GM10266 (cell line): ENCODE measurements around the gene PLXDC2.

Experiments used
- DNase-seq: peaks from one replicate; pipeline ENCODE4 v3.0.0; 2012; ENCODE audit errors: extremely low spot score
- TF ChIP-seq, protein P1 (sequence below): IDR thresholded peaks from 2 replicates; pipeline ENCODE4 v1.5.1; 2012; ENCODE audit warnings: mild to moderate bottlenecking, low read depth; ENCODE audit not compliant: control insufficient read depth, insufficient read depth; ENCODE audit errors: missing control alignments

The PLXDC2 gene

DNA sequence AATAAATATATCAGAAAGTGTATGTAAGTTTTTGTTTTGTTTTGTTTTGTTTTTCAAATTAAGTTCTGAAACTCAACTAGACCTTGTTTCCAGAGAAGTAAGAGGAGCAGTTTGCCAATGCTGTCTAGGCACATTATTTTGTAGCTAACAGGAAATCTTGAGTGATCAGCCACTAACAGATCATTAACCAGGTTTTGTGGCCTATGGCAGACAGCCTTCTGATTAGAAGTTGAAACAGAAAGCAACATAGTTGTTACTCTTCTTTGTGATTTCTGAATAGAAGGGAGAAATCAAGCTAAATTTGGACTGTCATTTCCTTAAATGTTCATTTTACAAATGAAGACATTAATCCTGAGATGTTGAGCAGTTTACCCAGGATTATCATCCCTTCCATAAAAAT, 142.6 kb downstream of the PLXDC2 start:
- no peak for DNase-seq
- TF ChIP-seq, protein P1, sequence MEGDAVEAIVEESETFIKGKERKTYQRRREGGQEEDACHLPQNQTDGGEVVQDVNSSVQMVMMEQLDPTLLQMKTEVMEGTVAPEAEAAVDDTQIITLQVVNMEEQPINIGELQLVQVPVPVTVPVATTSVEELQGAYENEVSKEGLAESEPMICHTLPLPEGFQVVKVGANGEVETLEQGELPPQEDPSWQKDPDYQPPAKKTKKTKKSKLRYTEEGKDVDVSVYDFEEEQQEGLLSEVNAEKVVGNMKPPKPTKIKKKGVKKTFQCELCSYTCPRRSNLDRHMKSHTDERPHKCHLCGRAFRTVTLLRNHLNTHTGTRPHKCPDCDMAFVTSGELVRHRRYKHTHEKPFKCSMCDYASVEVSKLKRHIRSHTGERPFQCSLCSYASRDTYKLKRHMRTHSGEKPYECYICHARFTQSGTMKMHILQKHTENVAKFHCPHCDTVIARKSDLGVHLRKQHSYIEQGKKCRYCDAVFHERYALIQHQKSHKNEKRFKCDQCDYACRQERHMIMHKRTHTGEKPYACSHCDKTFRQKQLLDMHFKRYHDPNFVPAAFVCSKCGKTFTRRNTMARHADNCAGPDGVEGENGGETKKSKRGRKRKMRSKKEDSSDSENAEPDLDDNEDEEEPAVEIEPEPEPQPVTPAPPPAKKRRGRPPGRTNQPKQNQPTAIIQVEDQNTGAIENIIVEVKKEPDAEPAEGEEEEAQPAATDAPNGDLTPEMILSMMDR: no peak

- TF ChIP-seq, protein P1: no peak
- DNase-seq: no peak
Observed at GRCh38 chr10:19961076-19962053, 145.1 kb downstream of the PLXDC2 start.

DNA sequence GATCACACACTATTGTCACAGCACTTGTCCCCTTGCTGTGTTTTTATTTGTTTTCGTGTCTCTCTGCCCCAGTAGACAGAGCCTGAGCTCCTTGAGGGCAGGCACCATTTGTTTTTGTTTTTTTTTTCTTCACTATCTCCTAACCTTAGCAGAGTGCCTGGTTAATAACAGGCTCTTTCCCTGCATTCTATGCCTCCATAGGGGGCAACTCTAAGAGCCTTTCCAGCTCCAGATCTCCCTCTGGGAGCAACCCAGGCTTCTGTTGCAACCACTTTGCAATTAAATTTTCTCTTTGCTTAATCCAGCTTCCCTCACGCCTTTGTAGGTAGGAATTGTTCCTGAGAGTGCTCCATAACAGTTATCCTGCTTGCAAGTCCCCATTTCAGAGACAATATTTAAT, 148.4 kb downstream of the PLXDC2 start:
- TF ChIP-seq, protein P1: no peak
- DNase-seq: no peak

DNA sequence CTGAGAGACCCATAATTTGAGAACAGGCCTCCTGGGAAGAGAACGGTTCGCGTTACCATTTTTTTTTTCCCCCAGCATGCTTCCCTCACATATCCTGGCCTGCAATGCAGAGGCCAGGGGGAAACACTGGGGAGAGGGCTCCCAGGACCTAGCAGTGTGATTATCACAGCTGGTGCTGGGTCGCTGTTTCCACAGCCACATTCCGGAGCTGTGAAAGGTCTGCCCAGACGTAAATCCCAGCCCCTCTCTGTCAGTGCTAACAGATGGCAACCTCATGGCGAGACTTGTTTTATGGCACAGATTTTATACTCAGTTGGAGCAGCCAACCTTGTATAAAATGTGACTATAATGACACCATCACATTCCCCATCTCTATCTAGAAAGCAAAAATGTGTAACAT, 150.5 kb downstream of the PLXDC2 start:
- TF ChIP-seq, protein P1: no peak
- no peak for DNase-seq

DNA sequence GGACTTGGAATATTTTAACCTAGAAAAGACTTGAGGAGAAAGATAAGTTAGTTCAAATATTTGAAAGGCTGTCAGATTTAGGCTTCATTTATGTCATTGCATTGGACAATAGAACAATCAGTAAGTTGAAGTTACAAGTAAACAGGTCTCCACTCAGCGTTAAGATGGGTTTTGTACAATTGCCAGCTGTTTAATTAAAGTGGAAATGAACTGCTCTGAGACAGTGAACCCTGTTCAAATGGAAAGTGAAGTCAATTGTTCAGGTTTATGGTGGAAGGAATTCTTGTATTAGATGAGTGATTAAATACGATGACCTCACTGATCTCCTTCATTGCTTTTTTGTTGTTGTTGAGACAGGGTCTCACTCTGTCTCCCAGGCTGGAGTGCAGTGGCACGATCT, 151.7 kb downstream of the PLXDC2 start:
- TF ChIP-seq, protein P1: no peak
- DNase-seq: no peak

DNA sequence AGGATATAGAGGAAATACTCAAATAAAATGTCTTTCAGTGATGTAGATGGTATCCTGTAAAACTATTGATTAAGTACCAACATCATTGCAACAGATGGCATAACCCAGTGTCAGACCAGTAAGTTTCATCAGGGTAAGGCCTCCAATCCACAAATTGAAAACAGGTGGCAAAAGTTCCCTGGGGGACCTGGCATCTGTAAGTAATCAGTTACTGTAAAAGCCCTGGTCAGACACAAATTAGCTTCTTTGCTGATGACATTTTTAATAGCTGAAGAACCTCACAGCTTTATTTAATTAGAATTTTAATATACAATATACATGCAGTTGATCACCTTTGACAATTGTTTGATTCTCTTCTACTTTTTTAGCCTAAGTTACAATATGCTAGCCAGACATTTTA, 152.5 kb downstream of the PLXDC2 start:
- no peak for DNase-seq
- TF ChIP-seq, protein P1: no peak

DNA sequence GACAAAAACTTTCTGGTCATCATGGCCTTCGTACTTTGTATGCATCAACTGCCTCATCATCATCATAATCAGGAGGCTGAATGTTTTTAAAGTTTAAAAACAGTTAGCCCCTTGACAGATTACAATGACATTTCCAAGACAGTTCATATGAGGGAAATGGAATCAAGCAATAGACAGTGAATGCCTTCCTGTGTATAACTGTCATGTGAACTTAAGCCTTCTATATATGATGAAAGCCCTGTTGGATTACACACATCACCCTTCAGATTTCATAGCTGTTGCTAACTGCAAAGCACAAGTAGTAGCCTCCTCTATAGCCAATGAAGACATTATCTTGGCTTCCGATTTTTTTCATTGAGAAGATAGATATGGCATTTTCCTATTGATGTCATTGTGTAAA, 154.0 kb downstream of the PLXDC2 start:
- no peak for DNase-seq
- TF ChIP-seq, protein P1: no peak
